ENCODE measurements around the gene CST5.

- TF ChIP-seq POLR2A (IDR thresholded peaks at IDR 0.05) (no peak), CTCF (IDR thresholded peaks at IDR 0.05) (no peak), POLR2AphosphoS5 (IDR thresholded peaks at IDR 0.05) (no peak), EP300 (IDR thresholded peaks at IDR 0.05) (no peak)
These were observed 869 bp upstream of the CST5 start for GRCh38 chr20:23880417-23880816.
